ENCODE results near the gene ACTR1B.
"Not testable (repeated sequence)": the region's sequence is repeated elsewhere in the genome, so short reads cannot be mapped to it uniquely, and the experiment has no call there.

ACTR1B gene

GRCh38 chr2:97657986-97658690, 5.7 kb downstream of the ACTR1B start:
- DNase-seq = no peak

GRCh38 chr2:97656905-97657587, 6.8 kb downstream of the ACTR1B start:
- DNase-seq = no peak

GRCh38 chr2:97656129-97656755, 7.6 kb downstream of the ACTR1B start:
- DNase-seq = no peak

GRCh38 chr2:97654791-97655190, 9.1 kb downstream of the ACTR1B start:
- no peak for DNase-seq

GRCh38 chr2:97654309-97654708, 9.5 kb downstream of the ACTR1B start:
- DNase-seq = no peak

- DNase-seq = no peak
These were observed 10.0 kb downstream of the ACTR1B start for GRCh38 chr2:97653874-97654273.

GRCh38 chr2:97653473-97653872, 10.4 kb downstream of the ACTR1B start:
- DNase-seq = no peak

GRCh38 chr2:97651114-97651513, 12.7 kb downstream of the ACTR1B start:
- no peak for DNase-seq

- DNase-seq = no peak
These were observed 16.9 kb downstream of the ACTR1B start for GRCh38 chr2:97646977-97647376.

GRCh38 chr2:97645695-97646629, 17.9 kb downstream of the ACTR1B start, which contains the start of gene COX5B:
Gene COX5B, plus strand, starts transcription at chr2:97646062. Its CDS starts 25 bp downstream, at chr2:97646087.
- DNase-seq = peak; percentile 94

- peak; percentile 28 for DNase-seq
These were observed 18.6 kb downstream of the ACTR1B start for GRCh38 chr2:97645112-97645694.

- no peak for DNase-seq
These were observed 19.7 kb downstream of the ACTR1B start for GRCh38 chr2:97644023-97644717.

GRCh38 chr2:97626049-97626430, 37.8 kb downstream of the ACTR1B start:
- not testable (repeated sequence) for DNase-seq

GRCh38 chr2:97625354-97626048, 38.3 kb downstream of the ACTR1B start:
- DNase-seq = not testable (repeated sequence)

- not testable (repeated sequence) for DNase-seq
These were observed 40.9 kb downstream of the ACTR1B start for GRCh38 chr2:97622976-97623375.

GRCh38 chr2:97620492-97620891, 43.4 kb downstream of the ACTR1B start:
- not testable (repeated sequence) for DNase-seq

GRCh38 chr2:97618939-97619827, 44.7 kb downstream of the ACTR1B start:
- not testable (repeated sequence) for DNase-seq

GRCh38 chr2:97617911-97618310, 45.9 kb downstream of the ACTR1B start:
- no peak for DNase-seq

GRCh38 chr2:97615746-97616145, 48.1 kb downstream of the ACTR1B start:
- not testable (repeated sequence) for DNase-seq

GRCh38 chr2:97611895-97612294, 51.9 kb downstream of the ACTR1B start:
- not testable (repeated sequence) for DNase-seq

Measured in NCI-H1092 treated with DMSO at 0.1 percent for 48 hours (cell line).